HEK293 (cell line): ENCODE data around the gene EFCAB6.

Experiments
- CTCF ChIA-PET: fragments of 350-600 bp; formaldehyde crosslinking; extraction: SDS; loops from one replicate; lab custom pipeline; 2021; ENCODE audit warnings: antibody characterized with exemption; lab: Yijun Ruan, JAX
- POLR2A ChIA-PET: fragments of 300-600 bp; formaldehyde crosslinking; extraction: SDS; loops from one replicate; lab custom pipeline; 2020; ENCODE audit warnings: antibody characterized with exemption, inconsistent platforms; lab: Yijun Ruan, JAX
- H3K27ac ChIP-seq: fragments of 200-500 bp; sonication (Bioruptor generic); 2 replicates; pipeline ENCODE4 v1.5.1; 2014; ENCODE audit warnings: low read depth, low read length, control low read depth, inconsistent platforms; ENCODE audit errors: extremely low read depth
- H3K36me3 ChIP-seq, 2 experiments: fragments of 200-500 bp in 1 of 2; sonication (Bioruptor generic) in 1 of 2; 1 replicate in 1 of 2; 2 replicates in 1 of 2; pipeline ENCODE4 v1.5.1; 2014 to 2017; ENCODE audit warnings: inconsistent platforms in 2 of 2, low read length in 2 of 2; ENCODE audit not compliant: control insufficient read depth in 2 of 2, insufficient read depth in 1 of 2
- H3K4me1 ChIP-seq: fragments of 200-500 bp; sonication (Bioruptor generic); 2 replicates; pipeline ENCODE4 v1.5.1; 2014; ENCODE audit warnings: mild to moderate bottlenecking, low read length, inconsistent platforms; ENCODE audit not compliant: control insufficient read depth, insufficient read depth
- H3K4me3 ChIP-seq: 2 replicates; pipeline ENCODE4 v1.5.1; 2011; ENCODE audit warnings: low read depth, mild to moderate bottlenecking, control low read depth, low read length, moderate library complexity
- H3K9me3 ChIP-seq: fragments of 200-500 bp; sonication (Bioruptor generic); 2 replicates; pipeline ENCODE4 v1.5.1; 2014; ENCODE audit warnings: low read depth, low read length, inconsistent platforms; ENCODE audit not compliant: control insufficient read depth, insufficient read depth
- BCL6B ChIP-seq: fragments of 450-650 bp; formaldehyde crosslinking; IDR thresholded peaks from 2 replicates; pipeline ENCODE4 v1.5.1; 2017; ENCODE audit warnings: missing biosample characterization, missing genetic modification characterization
- ELK4 ChIP-seq: IDR thresholded peaks from 2 replicates; pipeline ENCODE4 v1.6.1; 2011; ENCODE audit warnings: mild to moderate bottlenecking, low read depth, low read length, borderline replicate concordance
- FEZF1 ChIP-seq: fragments of 450-650 bp; formaldehyde crosslinking; IDR thresholded peaks from 2 replicates; pipeline ENCODE4 v1.5.1; 2016; ENCODE audit warnings: missing biosample characterization, missing genetic modification characterization
- KLF17 ChIP-seq: fragments of 450-650 bp; formaldehyde crosslinking; IDR thresholded peaks from 2 replicates; pipeline ENCODE4 v1.5.1; 2016; ENCODE audit warnings: missing biosample characterization, missing genetic modification characterization
- OSR2 ChIP-seq: fragments of 450-650 bp; formaldehyde crosslinking; IDR thresholded peaks from 2 replicates; pipeline ENCODE4 v1.5.1; 2016; ENCODE audit warnings: missing biosample characterization, missing genetic modification characterization
- RBAK ChIP-seq: fragments of 450-650 bp; formaldehyde crosslinking; IDR thresholded peaks from 2 replicates; pipeline ENCODE4 v1.5.1; 2016; ENCODE audit warnings: missing biosample characterization, missing genetic modification characterization
- SALL2 ChIP-seq: fragments of 450-650 bp; formaldehyde crosslinking; IDR thresholded peaks from 2 replicates; pipeline ENCODE4 v1.5.0; 2017; ENCODE audit warnings: missing biosample characterization, mild to moderate bottlenecking, missing genetic modification characterization, borderline replicate concordance
- ZNF140 ChIP-seq: fragments of 450-650 bp; formaldehyde crosslinking; IDR thresholded peaks from 2 replicates; pipeline ENCODE4 v1.5.1; 2016; ENCODE audit warnings: missing biosample characterization, missing genetic modification characterization
- ZNF292 ChIP-seq: fragments of 450-650 bp; formaldehyde crosslinking; IDR thresholded peaks from 2 replicates; pipeline ENCODE4 v1.5.1; 2016; ENCODE audit warnings: low read depth, missing biosample characterization, missing genetic modification characterization, borderline replicate concordance
- ZNF350 ChIP-seq: fragments of 450-650 bp; formaldehyde crosslinking; IDR thresholded peaks from 2 replicates; pipeline ENCODE4 v1.5.0; 2017; ENCODE audit warnings: missing biosample characterization, mild to moderate bottlenecking, missing genetic modification characterization
- ZNF426 ChIP-seq: fragments of 450-650 bp; formaldehyde crosslinking; IDR thresholded peaks from 2 replicates; pipeline ENCODE4 v1.5.1; 2017; ENCODE audit warnings: missing biosample characterization, missing genetic modification characterization, mild to moderate bottlenecking, inconsistent platforms, moderate library complexity
- ZNF433 ChIP-seq: fragments of 450-650 bp; formaldehyde crosslinking; IDR thresholded peaks from 2 replicates; pipeline ENCODE4 v1.5.1; 2016; ENCODE audit warnings: missing biosample characterization, missing genetic modification characterization, low read depth
- ZNF48 ChIP-seq: fragments of 450-650 bp; formaldehyde crosslinking; IDR thresholded peaks from 2 replicates; pipeline ENCODE4 v1.5.1; 2016; ENCODE audit warnings: missing biosample characterization, missing genetic modification characterization
- ZNF555 ChIP-seq: fragments of 450-650 bp; formaldehyde crosslinking; conservative IDR thresholded peaks from 2 replicates; pipeline ENCODE4 v1.5.1; 2017; ENCODE audit warnings: missing biosample characterization, mild to moderate bottlenecking, missing genetic modification characterization, inconsistent platforms
- ZNF621 ChIP-seq: fragments of 450-650 bp; formaldehyde crosslinking; IDR thresholded peaks from 2 replicates; pipeline ENCODE4 v1.5.1; 2017; ENCODE audit warnings: missing biosample characterization, missing genetic modification characterization
- ZNF768 ChIP-seq: fragments of 450-650 bp; formaldehyde crosslinking; IDR thresholded peaks from 2 replicates; pipeline ENCODE4 v1.5.1; 2018; ENCODE audit warnings: missing biosample characterization, mild to moderate bottlenecking, missing genetic modification characterization
- ZNF792 ChIP-seq: fragments of 450-650 bp; formaldehyde crosslinking; IDR thresholded peaks from 2 replicates; pipeline ENCODE4 v1.5.1; 2016; ENCODE audit warnings: missing biosample characterization, missing genetic modification characterization
- ZSCAN23 ChIP-seq: fragments of 450-650 bp; formaldehyde crosslinking; IDR thresholded peaks from 2 replicates; pipeline ENCODE4 v1.5.1; 2016; ENCODE audit warnings: missing biosample characterization, missing genetic modification characterization
- ZSCAN5A ChIP-seq: fragments of 450-650 bp; formaldehyde crosslinking; IDR thresholded peaks from 2 replicates; pipeline ENCODE4 v1.5.1; 2016; ENCODE audit warnings: missing biosample characterization, missing genetic modification characterization
- TF ChIP-seq, protein P1 (sequence below): fragments of 450-650 bp; formaldehyde crosslinking; IDR thresholded peaks from 2 replicates; pipeline ENCODE4 v1.5.1; 2016; ENCODE audit warnings: missing biosample characterization, missing genetic modification characterization
- TF ChIP-seq, protein P2 (sequence below): fragments of 450-650 bp; formaldehyde crosslinking; IDR thresholded peaks from 2 replicates; pipeline ENCODE4 v1.5.1; 2016; ENCODE audit warnings: missing biosample characterization, missing genetic modification characterization

EFCAB6 gene

DNA sequence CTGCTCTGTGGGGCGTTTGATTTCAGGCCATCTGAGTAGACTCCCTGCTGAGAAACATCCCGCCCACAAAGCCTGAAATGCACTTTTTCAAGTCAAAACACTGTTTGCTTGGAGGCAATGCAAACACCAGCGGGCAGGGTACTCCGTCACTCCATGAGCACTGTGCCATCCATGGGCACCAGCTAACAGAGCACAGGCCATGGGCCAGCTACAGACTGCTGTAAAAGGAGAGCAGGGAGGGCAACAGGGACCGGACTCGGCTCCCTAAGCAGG, 16.6 kb upstream of the EFCAB6 start (continued):
- TF ChIP-seq ZNF792 (tag by site-specific recombination) = no peak
- TF ChIP-seq ZNF292 (tag by site-specific recombination) = no peak

DNA sequence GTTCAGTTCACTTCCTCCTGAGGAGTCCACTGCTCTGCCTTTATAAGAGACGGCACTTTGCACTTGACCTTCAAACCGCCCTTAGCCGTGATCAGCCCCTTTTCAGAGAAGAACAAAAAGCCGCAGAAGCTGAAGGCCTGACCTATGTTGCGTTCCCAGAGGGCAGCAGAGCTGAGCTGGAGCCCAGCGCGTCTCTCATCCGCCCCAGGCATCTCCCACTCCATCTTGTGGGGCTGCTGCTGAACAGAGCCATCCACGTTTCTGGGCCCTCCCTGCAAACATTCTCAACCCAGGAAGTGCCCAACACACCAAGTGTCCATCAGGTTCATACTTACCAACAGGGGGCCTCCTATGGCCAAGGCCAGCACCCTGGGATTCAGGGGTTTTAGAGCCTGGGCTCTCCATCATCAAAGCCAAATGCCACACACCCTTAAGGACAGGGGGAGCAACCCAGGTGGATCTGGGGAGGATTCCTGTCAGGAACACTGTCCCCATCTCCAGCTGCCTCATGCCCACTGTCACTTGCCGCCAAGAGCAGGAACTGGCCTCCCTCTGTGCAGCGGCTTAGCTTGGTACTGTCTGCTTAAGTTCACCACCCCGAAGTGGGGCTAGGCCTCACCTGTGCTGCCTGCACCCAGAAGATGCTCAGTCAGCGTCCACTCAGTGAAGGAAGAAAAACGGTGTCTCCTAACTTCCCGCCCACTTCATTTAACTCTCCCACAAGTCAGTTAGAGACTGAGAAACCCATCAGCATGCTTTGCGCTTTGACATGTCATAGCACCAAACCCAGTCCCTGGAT, 16.0 kb upstream of the EFCAB6 start:
- CTCF ChIA-PET = interaction anchor here (0.6 to 1.5 kb wide), 5 partner anchors 16 to 442 kb away, joined by 3 to 4 read pairs (median 4); partner anchors contain the start of gene EFCAB6
- TF ChIP-seq ZNF292 (tag by site-specific recombination) = no peak
- no peak for TF ChIP-seq ZNF140
- TF ChIP-seq ZNF48 = no peak
- TF ChIP-seq ZNF621 (tag by site-specific recombination) = no peak
- no peak for TF ChIP-seq BCL6B (tag by site-specific recombination)
- no peak for TF ChIP-seq ELK4
- no peak for TF ChIP-seq ZNF768 (tag by site-specific recombination)
- TF ChIP-seq, all 188 proteins: peak for 0
- no peak overlapping the region for H3K4me3 ChIP-seq
- POLR2A ChIA-PET = interaction anchor here (0.6 kb wide), 1 partner anchor 355 kb away, joined by 4 read pairs; no protein-coding TSS in a partner anchor
- H3K27ac ChIP-seq = no peak overlapping the region
- H3K4me1 ChIP-seq = no peaks in the 10 kb centered on the region; the same call in 1 of the 2 replicates
- H3K36me3 ChIP-seq = peaks cover 0 to 46% of the 10 kb centered on the region in 2 experiments; a peak in 1 of 3 replicates
- H3K9me3 ChIP-seq = no peaks in the 10 kb centered on the region

DNA sequence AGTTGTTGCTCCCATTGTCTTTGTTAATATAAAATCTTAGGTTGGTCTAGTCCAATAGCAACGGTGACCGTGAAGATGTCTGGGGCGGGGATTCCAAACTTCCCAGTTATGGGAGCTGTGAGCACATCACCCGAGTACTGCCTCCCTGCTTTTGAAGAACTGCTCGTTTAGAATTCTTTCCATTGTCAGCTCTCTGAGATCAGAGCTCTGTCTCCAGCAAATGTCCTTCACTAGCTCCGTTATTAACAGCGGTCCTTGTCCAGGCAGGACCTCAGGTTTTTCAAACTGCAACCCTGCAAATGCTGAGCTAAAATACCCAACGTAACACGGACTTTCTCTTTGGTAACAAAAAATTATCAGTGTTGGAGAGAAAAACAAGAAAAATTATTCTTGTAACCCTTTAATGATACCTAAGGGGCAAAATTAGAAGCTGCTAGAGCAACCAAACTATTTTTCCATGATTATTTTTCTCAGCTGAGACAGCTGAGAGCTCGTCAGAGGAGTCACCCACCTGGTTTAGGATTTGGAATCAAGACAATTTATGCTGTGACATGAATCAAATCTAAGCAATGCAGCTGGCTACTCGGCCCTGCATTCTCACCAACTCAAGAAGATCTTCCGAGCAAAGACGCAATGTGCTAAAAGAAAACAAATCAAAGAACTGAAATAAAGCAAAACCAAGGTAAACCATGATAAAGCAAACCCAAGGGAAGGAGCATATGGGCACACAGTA, 15.1 kb upstream of the EFCAB6 start:
- H3K9me3 ChIP-seq = no peaks in the 10 kb centered on the region
- ChIA-PET POLR2A (interaction anchor here (0.6 to 1.7 kb wide), 2 partner anchors 16 to 1356 kb away, joined by 3 to 6 read pairs; partner anchors contain the start of gene EFCAB6), CTCF (interaction anchor here (0.6 to 2.1 kb wide), 12 partner anchors 12 to 481 kb away, joined by 3 to 7 read pairs (median 4); partner anchors contain the start of gene EFCAB6)
- H3K36me3 ChIP-seq = peaks cover 0 to 45% of the 10 kb centered on the region in 2 experiments; a peak in 1 of 3 replicates
- H3K4me3 ChIP-seq = no peak overlapping the region
- H3K27ac ChIP-seq = no peak overlapping the region
- H3K4me1 ChIP-seq = no peaks in the 10 kb centered on the region; the same call in 1 of the 2 replicates
- TF ChIP-seq ZNF433 (tag by site-specific recombination) = no peak
- TF ChIP-seq RBAK = no peak
- no peak for TF ChIP-seq ZNF426
- TF ChIP-seq, protein P1, sequence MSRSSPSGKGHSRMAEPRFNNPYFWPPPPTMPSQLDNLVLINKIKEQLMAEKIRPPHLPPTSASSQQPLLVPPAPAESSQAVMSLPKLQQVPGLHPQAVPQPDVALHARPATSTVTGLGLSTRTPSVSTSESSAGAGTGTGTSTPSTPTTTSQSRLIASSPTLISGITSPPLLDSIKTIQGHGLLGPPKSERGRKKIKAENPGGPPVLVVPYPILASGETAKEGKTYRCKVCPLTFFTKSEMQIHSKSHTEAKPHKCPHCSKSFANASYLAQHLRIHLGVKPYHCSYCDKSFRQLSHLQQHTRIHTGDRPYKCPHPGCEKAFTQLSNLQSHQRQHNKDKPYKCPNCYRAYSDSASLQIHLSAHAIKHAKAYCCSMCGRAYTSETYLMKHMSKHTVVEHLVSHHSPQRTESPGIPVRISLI = no peak
- TF ChIP-seq SALL2 (tag by site-specific recombination) = no peak
- TF ChIP-seq ZNF555 (tag by site-specific recombination) = no peak
- TF ChIP-seq, protein P2, sequence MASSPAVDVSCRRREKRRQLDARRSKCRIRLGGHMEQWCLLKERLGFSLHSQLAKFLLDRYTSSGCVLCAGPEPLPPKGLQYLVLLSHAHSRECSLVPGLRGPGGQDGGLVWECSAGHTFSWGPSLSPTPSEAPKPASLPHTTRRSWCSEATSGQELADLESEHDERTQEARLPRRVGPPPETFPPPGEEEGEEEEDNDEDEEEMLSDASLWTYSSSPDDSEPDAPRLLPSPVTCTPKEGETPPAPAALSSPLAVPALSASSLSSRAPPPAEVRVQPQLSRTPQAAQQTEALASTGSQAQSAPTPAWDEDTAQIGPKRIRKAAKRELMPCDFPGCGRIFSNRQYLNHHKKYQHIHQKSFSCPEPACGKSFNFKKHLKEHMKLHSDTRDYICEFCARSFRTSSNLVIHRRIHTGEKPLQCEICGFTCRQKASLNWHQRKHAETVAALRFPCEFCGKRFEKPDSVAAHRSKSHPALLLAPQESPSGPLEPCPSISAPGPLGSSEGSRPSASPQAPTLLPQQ = no peak
- no peak for TF ChIP-seq ZNF350 (tag by site-specific recombination)
- TF ChIP-seq ZSCAN23 = no peak
- TF ChIP-seq OSR2 (tag by site-specific recombination) = no peak
- TF ChIP-seq ZSCAN5A (tag by site-specific recombination) = no peak
- TF ChIP-seq FEZF1 (tag by site-specific recombination) = no peak
- no peak for TF ChIP-seq KLF17 (tag by site-specific recombination)
